NCI-H345 treated with DMSO at 0.1 percent for 48 hours (cell line): ENCODE data around the gene INHBB.
A peak's percentile ranks its signal among the peaks of the same experiment; 100 is the strongest.
"Not testable (repeated sequence)": the region's sequence is repeated elsewhere in the genome, so short reads cannot be mapped to it uniquely, and the experiment has no call there.

Source experiments
- DNase-seq: peaks from one replicate; lab custom pipeline; 2025; ENCODE audit not compliant: unreplicated experiment; lab: John Stamatoyannopoulos, UW

The INHBB gene

GRCh38 chr2:120378605-120379004 is 32.7 kb downstream of the INHBB start:
- DNase-seq: no peak

- peak; percentile 93 for DNase-seq
Measured at GRCh38 chr2:120379916-120380893, 34.3 kb downstream of the INHBB start.

GRCh38 chr2:120381192-120381591 is 35.3 kb downstream of the INHBB start:
- no peak for DNase-seq

GRCh38 chr2:120381661-120382060 is 35.7 kb downstream of the INHBB start:
- peak; percentile 12 for DNase-seq

- no peak for DNase-seq
Measured at GRCh38 chr2:120382541-120383144, 36.7 kb downstream of the INHBB start.

- DNase-seq: no peak
Measured at GRCh38 chr2:120383191-120383590, 37.3 kb downstream of the INHBB start.

- DNase-seq: no peak
Measured at GRCh38 chr2:120383631-120384340, 37.9 kb downstream of the INHBB start.

- no peak for DNase-seq
Measured at GRCh38 chr2:120384486-120385354, 38.8 kb downstream of the INHBB start.

- DNase-seq: no peak
Measured at GRCh38 chr2:120385355-120386127, 39.6 kb downstream of the INHBB start.

- DNase-seq: no peak
Measured at GRCh38 chr2:120388222-120389035, 42.5 kb downstream of the INHBB start.

- DNase-seq: no peak
Measured at GRCh38 chr2:120389036-120389391, 43.1 kb downstream of the INHBB start.

GRCh38 chr2:120390381-120391055 is 44.6 kb downstream of the INHBB start:
- no peak for DNase-seq

GRCh38 chr2:120391382-120391781 is 45.4 kb downstream of the INHBB start:
- DNase-seq: not testable (repeated sequence)

- no peak for DNase-seq
Measured at GRCh38 chr2:120391911-120392665, 46.2 kb downstream of the INHBB start.

- DNase-seq: no peak
Measured at GRCh38 chr2:120392923-120393322, 47.0 kb downstream of the INHBB start.

GRCh38 chr2:120393456-120393855 is 47.5 kb downstream of the INHBB start:
- no peak for DNase-seq

- no peak for DNase-seq
Measured at GRCh38 chr2:120394764-120395163, 48.8 kb downstream of the INHBB start.
